Hippocampal formation (tissue), 2 donors: ENCODE measurements around the gene STC2.

ENCODE experiments used
- DNase-seq, 2 donors: peaks; one replicate each; lab custom pipeline; 2025; lab: John Stamatoyannopoulos, UW

Gene STC2

DNA sequence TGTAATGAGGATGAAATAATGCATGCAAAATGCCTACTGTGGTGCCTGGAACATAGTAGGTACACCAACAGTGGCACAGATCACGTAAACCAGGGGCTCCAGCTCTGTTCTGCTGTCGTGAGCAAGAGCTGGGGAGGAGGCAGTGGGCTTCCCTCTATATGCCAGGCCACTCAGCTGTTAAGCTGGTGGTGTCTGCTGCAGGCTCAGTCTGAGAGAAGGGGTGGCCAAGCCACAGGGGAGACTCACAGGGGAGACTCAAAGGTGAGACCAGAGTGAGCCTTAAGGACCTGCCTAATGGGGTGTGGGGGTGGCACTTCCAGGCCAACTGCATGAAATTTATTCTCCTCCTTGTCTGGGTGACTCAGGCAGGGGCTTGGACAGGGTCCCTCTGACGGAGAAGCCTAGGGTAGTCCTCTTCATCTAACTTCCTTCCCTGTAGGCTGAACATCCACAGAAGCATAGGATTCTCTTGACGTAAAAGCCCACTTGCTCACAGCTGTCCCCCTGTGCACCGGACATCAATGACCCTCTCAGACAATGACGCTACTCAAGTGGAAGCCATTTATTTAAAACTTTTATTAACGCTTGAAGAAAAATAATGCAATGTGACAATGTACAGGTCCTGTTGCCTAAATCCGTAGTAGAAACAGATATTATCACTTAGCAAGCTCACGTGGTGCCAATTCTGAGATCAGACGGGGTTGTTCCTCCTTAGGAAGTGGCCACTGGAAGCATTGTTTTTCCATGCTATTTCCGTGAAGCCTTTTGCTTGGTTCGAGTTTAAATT, 13.9 kb downstream of the STC2 start:
- DNase-seq, result no peak

DNA sequence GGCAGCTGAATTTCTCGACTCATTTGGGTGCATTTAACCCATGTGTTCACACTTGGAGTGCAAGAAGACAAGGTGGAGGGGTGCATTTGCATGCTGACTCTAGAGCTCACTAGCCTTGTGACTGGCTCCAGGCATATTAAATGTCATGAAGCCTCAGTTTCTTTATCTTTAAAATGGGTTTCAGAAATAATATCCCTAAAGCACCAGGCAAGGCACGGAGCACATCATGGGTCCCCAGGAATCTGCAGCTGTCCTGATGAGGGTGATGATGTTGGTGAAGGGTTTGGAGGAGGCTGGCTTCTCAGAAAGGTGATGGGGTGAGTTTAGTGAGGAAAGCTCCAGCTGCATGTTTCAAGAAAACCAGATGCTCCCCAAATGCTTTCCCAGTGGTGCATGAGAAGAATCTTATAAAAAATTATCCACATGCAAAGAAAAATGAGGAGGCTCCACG, 14.8 kb downstream of the STC2 start:
- DNase-seq, result no peak

DNA sequence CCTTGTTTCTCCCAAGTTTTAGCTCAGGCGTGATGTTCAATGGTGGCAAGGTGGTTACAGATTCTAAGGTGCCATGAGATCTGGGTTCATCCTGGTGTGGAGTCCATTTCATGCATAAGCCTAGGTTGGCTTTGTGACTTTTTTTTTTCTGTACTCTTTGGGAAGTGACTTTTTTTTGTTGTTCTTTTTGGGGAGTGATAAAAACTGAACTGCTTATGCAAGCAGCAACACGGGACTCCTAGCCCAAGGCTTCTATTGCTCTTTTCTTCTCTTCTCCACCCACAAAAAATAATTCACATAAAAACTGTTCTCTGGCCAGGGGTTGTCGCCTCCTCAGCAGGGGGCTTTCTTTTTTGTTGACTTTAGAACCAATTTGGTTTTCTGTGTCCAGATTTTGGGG, 15.4 kb downstream of the STC2 start:
- no peak for DNase-seq

DNA sequence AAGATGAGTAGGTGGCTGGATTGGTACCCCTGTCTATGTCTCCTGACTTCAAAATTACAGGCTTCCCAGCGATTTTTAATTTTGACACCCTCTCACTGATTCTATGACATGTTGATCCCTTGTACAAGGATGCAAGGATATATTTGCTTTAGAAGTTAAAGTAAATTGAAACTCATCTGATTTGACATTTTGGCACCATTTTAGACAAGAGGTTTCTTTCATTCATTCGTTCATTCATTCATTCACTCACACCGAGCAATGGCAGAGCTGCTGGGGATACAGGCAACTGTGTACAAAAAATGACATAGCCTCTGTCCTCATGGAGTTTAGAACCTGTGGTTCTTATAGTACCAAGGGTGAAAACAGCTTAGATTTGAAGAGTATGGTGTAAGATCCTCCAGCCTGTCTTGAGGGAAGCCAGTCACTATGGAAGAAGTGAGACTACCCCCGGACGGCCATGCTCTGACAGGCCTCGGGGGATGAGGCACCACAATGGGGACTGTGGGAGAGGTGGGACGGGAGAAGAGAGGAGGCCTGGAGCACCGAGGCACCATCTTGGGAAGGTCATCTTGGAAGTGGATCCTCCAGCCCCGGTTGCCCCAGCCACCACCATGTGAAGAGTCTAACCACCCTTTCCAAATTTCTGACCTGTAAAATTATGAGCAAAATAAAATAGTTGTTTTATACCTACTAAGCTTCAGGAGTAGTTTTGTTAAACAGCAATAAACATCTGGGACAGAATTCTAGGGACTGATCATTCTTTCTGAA, 16.2 kb downstream of the STC2 start:
- DNase-seq, result no peak

DNA sequence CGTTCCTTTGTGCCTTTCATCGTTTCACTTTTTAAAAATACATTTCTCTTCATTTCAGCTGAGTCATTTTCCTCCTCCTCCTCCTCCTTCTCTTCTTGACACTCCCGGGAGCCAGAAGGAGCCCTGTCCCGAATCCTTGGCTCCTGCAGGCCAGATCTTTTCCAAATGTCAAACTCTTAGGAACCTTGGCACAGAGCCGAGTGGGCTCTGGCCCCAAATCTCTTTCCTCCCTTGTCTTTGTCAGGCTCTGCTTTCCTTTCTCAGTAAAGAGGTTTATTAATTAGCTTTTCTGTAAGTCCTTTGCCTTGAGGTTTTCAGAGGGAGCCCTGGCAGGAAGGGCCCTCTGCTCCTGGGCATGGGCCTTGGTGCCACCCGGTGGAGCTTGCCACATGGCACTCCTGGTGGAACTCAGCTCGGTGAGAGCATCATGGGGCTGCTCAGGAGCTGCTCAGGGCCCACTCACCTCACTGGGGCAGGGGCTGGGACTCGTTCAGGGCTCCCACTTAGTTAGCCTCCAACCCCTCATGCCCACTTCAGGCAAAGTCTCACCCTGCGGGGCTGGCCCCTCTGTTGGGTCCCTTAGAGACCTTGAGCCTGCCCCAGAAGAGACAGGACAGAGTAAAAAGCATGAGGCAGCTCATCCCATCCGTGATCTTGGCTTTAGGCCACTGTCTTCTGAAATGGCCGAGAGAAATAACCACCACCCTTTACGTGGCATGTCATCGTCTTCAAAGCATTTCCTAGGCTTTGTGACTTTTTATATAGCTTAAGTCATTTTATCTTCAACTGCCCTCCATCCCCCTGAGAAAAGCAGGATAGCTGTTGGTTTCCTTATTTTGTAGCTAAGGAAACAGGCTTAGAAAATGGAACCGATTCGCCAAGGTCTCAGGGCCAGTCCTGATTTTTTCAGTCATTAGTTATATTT, 17.1 kb downstream of the STC2 start:
- DNase-seq, result peak; percentile 15 to 29

DNA sequence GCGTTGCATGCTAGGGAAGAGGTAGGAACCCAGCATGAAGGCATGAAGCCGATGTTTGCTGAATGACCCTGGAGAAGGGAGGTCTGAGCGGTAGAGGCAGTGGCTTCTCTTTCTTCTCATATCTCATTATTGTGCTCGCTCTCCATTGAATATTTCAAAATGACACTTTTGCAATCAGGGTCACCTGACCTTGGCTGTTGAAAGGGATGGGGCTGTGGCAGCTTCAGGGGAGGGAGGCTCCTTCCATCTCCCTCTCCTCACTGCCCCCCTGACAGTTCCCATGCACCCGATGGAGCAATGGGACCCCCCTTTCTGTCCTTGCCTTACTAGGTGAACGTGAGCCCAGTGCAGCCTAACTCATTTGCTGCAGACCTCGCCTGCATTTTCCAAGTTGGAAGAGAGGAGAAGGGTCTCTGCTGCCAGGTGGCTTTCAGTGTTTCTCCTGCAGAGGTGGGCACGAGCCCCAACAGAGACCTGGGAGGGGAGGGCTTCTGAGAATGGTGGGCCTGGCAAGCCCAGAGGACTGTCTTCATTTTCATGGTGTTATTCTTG, 17.9 kb downstream of the STC2 start:
- no peak for DNase-seq

DNA sequence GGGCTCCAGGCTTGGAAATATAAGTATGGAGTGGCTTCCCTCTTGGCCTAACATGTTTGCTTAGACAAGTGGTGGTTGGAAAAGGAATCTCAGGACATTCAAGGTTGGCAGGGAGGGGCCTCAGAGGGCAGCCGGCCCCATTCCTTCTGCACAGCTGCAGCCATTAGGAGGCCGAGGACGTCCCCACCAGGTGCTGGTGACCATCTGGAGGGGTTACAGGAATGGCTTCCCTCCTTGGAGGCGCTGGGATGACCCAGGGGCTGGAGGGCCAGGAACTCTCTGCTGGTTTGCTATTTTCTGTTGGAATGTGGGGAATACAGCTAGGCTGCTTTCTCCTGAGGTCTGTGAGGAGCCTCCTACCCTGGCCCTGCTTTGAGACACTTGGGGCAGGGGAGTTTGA, 18.5 kb downstream of the STC2 start:
- DNase-seq, result no peak

DNA sequence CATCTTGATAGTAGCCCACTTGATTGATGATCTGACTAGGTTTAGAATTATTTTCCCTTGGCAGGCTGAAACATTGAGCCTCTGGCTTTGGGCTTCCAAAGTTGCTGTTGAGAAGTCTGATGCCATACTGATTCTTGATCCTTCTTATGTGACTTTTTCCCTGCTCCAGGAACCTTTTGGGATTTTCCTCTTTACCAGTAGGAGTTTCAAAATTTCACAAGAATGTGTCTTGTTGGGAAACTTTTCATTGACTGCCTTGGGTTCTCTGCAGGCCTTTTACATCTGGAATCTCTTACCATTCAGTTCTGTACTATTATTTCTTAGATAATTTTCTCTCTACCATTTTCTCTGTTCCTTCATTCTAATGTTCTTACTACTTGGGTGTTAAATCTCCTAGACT, 20.0 kb downstream of the STC2 start:
- DNase-seq, result no peak

DNA sequence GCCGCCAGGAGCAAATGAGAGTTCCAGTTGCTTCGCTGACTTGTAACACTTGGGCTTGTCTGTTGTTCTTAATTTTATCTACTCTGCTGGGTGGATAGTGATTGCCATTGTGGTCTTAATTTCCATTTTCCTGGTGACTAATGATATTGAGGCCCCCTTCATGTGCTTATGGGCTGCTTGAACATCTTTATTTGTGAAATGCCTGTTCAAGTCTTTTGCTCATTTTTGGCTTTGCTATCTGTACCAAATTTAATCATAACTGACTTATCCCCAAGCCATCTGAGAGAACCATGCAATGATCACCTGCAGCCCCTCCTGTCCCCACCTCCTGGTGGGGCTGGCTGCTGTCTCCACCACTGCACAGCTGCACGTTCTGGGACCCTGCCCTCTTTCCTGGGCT, 20.5 kb downstream of the STC2 start:
- no peak for DNase-seq

DNA sequence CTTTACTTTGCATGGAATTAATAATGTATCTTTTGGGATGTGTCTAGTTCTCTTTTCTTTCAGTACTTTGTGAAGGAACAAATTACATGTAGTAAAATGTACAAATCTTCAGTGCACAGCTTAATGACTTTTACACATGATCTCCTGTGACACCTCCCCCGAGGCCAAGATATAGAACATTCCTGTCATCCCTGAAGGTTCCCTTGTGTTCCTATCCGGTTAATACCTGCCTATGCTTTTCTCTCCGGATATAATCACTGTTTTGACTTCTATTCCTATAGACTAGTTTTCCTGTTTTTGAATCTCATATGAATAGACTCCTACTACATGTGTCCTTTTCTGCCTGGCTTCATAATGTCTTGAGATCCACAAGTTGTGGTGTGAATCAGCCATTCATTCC, 21.5 kb downstream of the STC2 start:
- no peak for DNase-seq

DNA sequence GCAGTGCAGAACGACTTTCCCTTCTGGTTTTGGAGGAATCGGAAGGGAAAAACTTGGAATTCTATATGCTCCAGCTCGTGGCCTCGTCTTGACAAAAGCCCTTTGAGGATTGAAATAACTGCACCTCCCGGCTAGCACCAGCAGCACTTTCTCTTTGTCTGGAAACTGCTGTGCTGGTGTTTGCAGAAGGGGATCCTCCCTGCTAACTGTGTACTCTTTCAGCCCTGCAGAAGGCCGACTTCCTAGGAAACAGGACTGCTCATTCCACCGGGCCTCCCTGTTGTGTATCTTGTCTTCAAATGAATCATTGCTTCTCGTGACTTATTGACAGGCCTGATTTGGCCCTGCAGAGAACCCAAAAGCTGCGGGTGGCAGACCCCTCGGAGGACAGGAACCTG, 23.6 kb downstream of the STC2 start:
- DNase-seq, result no peak

DNA sequence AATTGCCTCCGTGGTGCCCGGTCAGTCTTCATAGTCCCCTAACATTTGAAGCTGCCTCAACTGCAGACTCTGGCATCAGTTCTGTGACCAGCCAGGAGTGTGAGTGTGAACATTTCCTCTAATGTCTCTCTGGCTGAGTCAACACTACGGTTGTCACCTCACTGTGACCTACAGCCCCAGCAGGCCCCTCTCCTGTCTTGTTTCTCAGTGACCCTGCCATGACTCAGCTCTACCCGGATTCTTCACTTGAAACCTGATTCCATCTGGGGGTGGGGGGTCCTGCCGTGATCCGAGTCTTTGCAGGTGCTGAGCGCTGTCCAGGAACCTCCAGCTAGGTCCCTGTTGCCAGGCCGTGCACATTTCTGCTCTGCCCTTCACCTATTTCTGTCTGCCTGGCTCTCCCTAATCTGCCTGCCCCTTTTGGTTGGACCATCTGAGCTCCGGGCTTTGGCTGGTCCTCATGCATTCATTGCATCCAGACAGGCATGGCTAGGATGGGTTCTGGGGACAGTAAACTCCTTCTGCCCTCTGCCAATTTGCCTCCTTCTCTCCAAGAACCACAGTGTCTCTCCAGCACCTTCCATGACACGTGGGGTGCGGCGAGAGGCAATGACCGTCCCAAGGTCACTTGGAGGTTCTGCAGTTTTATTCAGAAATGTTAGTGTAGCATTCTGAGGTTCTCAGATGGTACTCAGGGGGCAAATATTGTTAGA, 24.2 kb downstream of the STC2 start:
- no peak for DNase-seq

DNA sequence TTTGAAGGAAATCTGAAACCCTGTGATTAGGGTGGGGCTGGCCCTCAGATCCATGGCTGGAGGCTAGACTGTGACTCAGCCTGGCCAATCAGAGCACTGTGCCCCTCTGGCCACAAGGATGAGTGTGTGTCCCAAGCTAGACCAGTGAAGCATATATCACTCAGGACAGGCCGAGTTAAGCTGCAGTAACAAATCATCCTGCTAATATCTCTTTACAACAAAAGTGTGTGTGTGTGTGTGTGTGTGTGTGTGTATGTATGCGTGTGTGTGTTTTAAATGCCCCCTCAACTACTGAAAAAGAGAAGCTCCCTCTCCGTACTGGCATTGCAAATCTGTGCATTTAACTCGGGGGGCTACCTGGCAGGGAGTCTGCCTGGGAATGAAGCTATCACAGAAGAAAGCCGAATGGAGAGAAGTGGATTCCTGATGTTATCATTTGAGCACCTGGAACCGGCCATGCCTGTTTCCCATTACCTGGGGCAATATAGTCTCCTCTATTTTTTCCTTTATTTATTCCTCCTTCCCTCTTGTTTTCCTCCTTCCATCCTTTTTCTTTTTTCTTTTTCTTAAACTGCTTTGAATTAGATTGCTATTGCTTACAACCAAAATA, 25.6 kb downstream of the STC2 start:
- DNase-seq, result no peak

DNA sequence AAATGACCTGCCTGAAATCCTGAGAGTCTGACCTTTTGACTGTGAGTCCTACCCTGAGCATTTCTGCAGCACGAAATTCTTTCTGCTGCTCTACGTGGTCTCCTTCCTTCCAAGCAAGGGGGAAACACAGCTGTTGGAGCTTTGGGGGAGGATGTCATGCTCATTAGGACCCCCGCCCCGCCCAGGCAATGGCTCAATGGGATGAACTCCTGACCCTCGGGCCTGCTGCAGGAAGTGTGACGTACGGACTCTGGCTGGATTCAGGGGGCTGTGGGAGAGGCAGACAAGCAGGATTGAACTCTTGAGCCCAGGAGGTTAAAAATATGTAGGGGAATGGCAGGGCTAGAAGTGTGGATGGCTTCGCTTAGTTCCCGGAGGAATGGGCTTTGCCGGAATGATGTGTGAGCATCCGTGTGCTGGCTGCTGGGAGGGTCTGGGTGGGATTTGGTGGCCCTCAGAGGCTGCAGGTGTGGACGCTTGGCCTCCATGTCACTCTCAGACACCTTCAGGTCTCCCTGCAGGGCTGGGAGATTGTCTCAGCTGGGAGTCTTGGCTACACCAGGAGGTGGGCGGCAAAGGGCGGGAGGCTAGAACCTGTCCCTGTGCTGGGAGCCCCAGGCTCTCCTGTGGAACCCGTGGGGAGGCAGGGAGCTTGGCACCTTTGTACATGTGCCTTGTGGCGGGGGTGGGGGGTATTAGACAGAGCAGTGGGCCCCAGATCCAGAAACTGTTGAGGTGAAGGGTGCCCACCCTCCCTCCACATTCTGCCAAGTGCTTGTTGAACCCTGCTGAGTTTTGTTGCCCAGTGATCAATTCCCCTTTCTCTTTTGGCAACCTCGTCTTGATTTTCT, 26.3 kb downstream of the STC2 start:
- DNase-seq, result no peak

DNA sequence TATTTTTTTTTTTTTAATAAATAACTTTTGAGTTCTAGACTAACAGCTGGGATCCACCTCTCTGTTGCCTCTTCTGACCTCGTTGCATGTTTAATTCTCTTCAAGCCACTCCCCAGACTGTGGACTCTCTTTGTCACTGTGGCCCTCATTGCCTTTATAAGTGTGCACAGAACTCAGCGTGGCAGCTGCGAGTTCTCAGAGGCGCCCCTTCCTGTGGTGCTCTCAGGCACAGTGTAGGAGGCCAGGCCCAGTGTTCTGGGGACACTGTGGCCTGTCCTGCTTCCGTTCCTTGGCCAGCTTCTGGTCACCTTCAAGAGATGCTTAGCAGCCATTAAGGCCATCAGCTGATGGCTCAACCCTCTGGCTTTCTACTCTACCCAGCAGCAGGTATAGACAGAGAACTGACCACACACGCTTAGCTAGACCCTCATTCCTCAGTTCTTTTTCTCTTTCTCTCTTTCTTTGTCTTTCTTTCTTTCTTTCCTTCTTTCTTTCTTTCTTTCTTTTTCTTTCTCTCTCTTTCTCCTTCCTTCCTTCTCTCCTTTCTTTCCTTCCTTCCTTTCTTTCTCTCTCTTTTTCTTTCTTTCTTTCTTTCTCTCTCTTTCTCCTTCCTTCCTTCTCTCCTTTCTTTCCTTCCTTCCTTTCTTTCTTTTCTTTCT, 27.7 kb downstream of the STC2 start:
- DNase-seq, result no peak

DNA sequence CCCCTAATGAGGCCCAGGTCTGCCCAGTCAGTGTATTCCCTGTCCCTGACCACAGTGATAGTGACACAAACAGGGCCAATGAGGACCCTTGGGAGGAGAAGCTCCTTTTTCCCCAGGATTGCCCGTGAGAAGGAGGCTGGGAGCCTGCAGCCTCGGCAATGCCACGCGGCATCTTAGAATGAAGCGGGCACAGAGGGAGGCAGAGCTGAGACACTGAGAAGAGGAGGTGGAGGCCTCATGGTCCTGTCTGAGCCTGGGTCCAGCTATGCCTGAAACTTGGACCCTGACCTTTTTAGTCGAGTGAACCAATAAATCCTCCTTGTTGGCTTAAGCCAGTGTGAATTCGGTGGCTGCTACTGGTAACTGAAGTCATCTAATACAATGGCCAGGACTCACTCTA, 28.4 kb downstream of the STC2 start:
- no peak for DNase-seq

DNA sequence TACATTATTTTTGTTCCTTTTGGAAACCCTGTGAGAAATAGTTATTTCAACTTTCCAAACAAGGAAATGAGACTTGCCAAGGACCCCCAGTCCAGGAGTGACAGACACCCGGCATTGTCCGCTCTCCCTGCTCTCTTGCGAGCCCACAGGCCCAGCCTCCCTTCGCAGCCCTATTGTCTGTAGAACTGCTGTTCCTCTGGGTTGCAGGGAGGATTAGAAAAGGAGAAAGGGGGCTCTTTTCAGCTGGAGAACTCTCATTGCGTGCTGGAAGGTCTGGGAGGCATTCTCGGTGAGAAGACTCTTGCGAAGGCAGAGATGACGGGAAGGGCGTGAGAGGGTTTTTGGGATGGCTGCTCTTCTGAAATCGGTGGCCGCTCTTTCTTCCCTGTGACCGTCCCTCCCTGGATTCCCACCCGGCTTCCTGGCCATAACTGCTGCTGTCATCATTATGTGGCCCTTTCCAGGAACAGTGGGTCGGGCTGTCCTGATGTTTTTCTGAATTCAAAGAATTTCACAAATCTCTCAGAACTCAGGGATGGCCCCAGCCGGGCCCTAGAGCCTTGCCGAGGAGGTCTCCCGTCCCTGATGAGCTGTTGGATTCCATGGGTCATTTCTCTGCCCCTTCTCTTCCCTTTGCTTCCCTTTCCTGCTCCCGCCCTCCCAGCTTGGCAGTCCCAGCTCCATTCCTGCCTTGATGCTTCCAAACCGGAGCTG, 29.8 kb downstream of the STC2 start:
- no peak for DNase-seq

DNA sequence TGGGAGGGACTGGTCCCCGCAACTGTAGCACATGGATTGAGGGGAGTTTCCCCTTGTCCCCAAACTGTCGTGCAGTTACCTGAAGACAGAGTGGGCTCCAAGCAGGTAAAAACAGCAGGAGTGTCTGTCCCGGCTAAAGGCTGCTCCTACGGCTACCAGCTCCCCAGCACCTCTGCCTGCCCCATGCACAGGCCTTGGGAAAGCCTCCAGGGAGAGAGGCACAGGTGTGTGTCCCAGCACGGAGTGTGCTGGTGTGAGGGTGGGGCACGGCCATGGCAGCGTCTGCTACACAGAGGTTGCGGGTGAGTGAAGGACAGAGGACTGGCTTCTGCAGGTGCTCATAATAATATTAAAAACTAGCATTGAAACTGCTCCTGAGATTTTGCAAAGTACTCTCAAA, 30.4 kb downstream of the STC2 start:
- DNase-seq, result no peak
